Measurements from ENCODE around the gene SEC14L2. TPM values are rescaled to one million over a fixed set of nuclear protein-coding genes. Genes with fewer than 3 reads are reported as not detected.

The SEC14L2 gene
- polyA plus RNA-seq, 1 donor from 2014 or later, result 2.7 TPM

Small RNAs within 50 kb of the gene (small RNA-seq; reads per million reads assigned to genes)
- gene AC004832.3 (0 reads per million in 3 experiments), gene RNU6-564P (0 to 0.08 (median 0) reads per million in 3 experiments)

Other genes with a start within 250 kb of the SEC14L2 start
- 0.05 TPM in 1 of 2 replicates, not detected in the other for gene LIF, start 150.3 kb upstream of the SEC14L2 start, polyA plus RNA-seq
- not detected in 2 replicates for gene OSM, start 130.2 kb upstream of the SEC14L2 start, polyA plus RNA-seq
- 2.2 and 8.5 TPM in 2 replicates for gene CASTOR1, start 107.5 kb upstream of the SEC14L2 start, polyA plus RNA-seq
- 11.9 and 22.0 TPM in 2 replicates for gene TBC1D10A, start 70.1 kb upstream of the SEC14L2 start, polyA plus RNA-seq
- 14.4 and 14.6 TPM in 2 replicates for gene SF3A1, start 40.1 kb upstream of the SEC14L2 start, polyA plus RNA-seq
- 30.6 and 32.2 TPM in 2 replicates for gene CCDC157, start 40.0 kb upstream of the SEC14L2 start, polyA plus RNA-seq
- 28.3 and 40.5 TPM in 2 replicates for gene RNF215, start 9.6 kb upstream of the SEC14L2 start, polyA plus RNA-seq
- gene MTFP1, start 28.8 kb downstream of the SEC14L2 start, polyA plus RNA-seq, result 3.2 and 8.1 TPM in 2 replicates
- gene SEC14L3, start 75.0 kb downstream of the SEC14L2 start, polyA plus RNA-seq, result not detected in 2 replicates
- gene SEC14L4, start 108.7 kb downstream of the SEC14L2 start, polyA plus RNA-seq, result not detected in 2 replicates
- gene SEC14L6, start 149.7 kb downstream of the SEC14L2 start, polyA plus RNA-seq, result not detected in 2 replicates
- gene GAL3ST1, start 177.6 kb downstream of the SEC14L2 start, polyA plus RNA-seq, result 1.6 TPM in 1 of 2 replicates, not detected in the other
- gene PES1, start 194.9 kb downstream of the SEC14L2 start, polyA plus RNA-seq, result 44.1 and 46.6 TPM in 2 replicates
- 13.0 and 17.5 TPM in 2 replicates for gene TCN2, start 210.2 kb downstream of the SEC14L2 start, polyA plus RNA-seq
- 5.5 and 7.6 TPM in 2 replicates for gene SLC35E4, start 238.8 kb downstream of the SEC14L2 start, polyA plus RNA-seq